ENCODE results near the gene KRTAP2-3.

KRTAP2-3 gene

GRCh38 chr17:41029633-41030245, 30.2 kb downstream of the KRTAP2-3 start, which contains the start of gene KRTAP1-4:
KRTAP1-4 (minus strand) TSS chr17:41030195; CDS start chr17:41030078, 117 bp downstream.
- H3K4me3 ChIP-seq (ENCODE audit: low read depth, low read length) = no peak within 1 kb of the TSS
- DNase-seq (ENCODE audit: low read depth) = no peak
- TF ChIP-seq, protein P1, sequence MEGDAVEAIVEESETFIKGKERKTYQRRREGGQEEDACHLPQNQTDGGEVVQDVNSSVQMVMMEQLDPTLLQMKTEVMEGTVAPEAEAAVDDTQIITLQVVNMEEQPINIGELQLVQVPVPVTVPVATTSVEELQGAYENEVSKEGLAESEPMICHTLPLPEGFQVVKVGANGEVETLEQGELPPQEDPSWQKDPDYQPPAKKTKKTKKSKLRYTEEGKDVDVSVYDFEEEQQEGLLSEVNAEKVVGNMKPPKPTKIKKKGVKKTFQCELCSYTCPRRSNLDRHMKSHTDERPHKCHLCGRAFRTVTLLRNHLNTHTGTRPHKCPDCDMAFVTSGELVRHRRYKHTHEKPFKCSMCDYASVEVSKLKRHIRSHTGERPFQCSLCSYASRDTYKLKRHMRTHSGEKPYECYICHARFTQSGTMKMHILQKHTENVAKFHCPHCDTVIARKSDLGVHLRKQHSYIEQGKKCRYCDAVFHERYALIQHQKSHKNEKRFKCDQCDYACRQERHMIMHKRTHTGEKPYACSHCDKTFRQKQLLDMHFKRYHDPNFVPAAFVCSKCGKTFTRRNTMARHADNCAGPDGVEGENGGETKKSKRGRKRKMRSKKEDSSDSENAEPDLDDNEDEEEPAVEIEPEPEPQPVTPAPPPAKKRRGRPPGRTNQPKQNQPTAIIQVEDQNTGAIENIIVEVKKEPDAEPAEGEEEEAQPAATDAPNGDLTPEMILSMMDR (IDR thresholded peaks at IDR 0.05; ENCODE audit: low read depth, low read length, missing control alignments) = no peak

DNA sequence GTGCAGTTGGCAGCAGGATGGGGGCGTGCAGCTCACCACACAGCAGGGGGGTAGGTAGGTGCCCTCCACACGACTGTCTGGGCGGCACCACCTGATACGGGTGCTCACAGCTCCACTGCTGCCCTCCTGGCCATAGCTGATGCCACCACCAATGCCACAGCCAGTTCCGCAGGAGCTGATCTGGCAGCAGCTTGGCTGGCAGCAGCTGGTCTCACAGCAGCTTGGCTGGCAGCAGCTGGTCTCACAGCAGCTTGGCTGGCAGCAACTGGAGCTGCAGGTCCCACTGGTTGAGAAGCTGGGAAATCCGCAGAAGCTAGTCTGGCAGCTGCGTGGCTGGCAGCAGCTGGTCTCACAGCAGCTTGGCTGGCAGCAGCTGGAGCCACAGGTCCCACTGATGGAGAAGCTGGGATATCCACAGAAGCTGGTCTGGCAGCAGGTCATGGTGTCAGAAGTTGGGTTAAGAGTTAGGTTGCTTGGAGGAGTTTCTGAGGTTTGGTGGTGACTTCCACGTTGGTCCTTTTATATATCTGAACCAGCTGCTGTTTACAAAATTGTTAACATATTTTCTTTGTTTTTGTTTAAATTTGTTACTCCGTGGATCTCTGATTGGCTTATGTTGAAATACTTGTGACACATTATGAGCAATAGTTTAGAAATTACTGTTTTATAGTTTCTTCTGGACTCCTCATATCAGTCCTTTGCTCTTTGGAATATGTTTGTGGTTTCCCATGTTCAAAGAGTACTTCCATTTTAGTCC, 33.0 kb downstream of the KRTAP2-3 start, which contains the start of gene KRTAP1-5:
Gene KRTAP1-5, minus strand, starts transcription at position 494 of the 757 bp plus-strand sequence. Its CDS starts 53 bp downstream, at position 441.
- DNase-seq (ENCODE audit: low read depth) = no peak
- TF ChIP-seq, protein P1 (IDR thresholded peaks at IDR 0.05; ENCODE audit: low read depth, low read length, missing control alignments) = no peak
- H3K4me3 ChIP-seq (ENCODE audit: low read depth, low read length) = no peak within 1 kb of the TSS

- TF ChIP-seq, protein P1 (IDR thresholded peaks at IDR 0.05; ENCODE audit: low read depth, low read length, missing control alignments) = no peak
- no peak overlapping the region for H3K4me3 ChIP-seq (ENCODE audit: low read depth, low read length)
- DNase-seq (ENCODE audit: low read depth) = no peak
Observed at GRCh38 chr17:41024697-41025096, 35.2 kb downstream of the KRTAP2-3 start.

DNA sequence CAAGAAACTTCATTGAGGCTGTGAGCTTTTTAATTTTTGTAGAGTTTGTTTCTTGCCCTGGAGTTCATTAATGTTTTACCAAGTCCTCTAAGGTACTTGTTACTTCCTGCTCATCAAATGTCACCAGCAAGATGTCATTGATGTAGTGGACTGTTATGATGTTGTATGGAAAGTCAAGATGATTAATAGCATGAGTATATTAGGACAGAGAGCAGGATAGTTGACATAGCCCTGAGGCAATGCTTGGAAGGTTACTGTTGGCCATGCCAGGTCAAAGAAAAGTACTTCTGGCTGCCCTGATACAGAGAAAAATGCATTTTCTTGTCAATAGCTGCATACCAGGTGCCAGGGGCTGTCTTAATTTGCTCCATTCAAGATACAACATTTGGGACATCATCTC, 39.6 kb downstream of the KRTAP2-3 start:
- DNase-seq (ENCODE audit: low read depth) = no peak
- no peak overlapping the region for H3K4me3 ChIP-seq (ENCODE audit: low read depth, low read length)
- TF ChIP-seq, protein P1 (IDR thresholded peaks at IDR 0.05; ENCODE audit: low read depth, low read length, missing control alignments) = no peak

DNA sequence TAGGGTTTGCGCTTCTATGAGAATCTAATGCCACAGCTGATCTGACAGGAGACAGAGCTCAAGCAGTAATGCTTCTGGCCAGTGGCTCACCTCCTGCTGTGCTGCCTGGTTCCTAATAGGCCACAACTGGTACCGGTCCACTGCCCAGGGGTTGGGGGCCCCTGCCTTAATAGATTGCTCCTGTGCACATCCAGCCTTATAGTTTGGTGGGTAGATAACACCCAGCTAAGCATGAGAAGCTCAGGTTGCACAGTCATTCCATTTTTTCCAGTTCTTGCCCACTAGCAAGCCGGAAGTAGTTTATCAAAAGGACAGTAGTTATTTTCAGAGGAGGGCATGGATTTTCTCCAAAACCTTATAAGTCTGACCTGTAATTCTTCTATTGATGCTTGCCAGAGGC, 40.5 kb downstream of the KRTAP2-3 start:
- DNase-seq (ENCODE audit: low read depth) = no peak
- TF ChIP-seq, protein P1 (IDR thresholded peaks at IDR 0.05; ENCODE audit: low read depth, low read length, missing control alignments) = no peak
- H3K4me3 ChIP-seq (ENCODE audit: low read depth, low read length) = no peak overlapping the region

DNA sequence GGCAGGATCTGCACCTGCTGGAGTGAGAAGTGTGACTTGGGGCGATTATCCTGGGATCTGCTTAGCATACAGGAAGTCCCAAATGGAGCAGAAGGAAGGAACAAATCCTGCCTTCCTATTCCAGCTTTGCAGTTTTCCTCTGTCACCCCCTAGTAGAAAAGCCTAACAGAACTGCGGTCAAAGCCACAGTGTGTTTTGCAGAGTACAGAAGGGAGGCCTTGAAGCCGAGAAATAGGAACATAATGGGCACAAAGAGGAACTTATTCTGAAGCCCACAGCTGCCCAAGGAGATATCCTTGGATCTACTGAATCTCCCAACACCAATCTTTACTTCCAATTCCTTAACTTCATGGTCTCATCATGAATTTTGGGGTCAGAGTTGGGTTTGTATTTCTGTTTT, 41.4 kb downstream of the KRTAP2-3 start:
- TF ChIP-seq, protein P1 (IDR thresholded peaks at IDR 0.05; ENCODE audit: low read depth, low read length, missing control alignments) = no peak
- no peak for DNase-seq (ENCODE audit: low read depth)
- H3K4me3 ChIP-seq (ENCODE audit: low read depth, low read length) = no peak overlapping the region
